NB4 (cell line): ENCODE measurements around the gene GNS.

Source experiments
- DNase-seq: peaks from one replicate; pipeline ENCODE4 v3.0.0; 2010; ENCODE audit warnings: low read depth
- H3K4me3 ChIP-seq: one replicate; pipeline ENCODE4 v1.5.1; 2011; ENCODE audit warnings: mild to moderate bottlenecking, low read depth, low read length, moderate library complexity
- MYC ChIP-seq: IDR thresholded peaks from 2 replicates; pipeline ENCODE4 v1.6.1; 2011; ENCODE audit warnings: low read depth, low read length
- POLR2A ChIP-seq: IDR thresholded peaks from 2 replicates; pipeline ENCODE4 v1.6.1; 2011; ENCODE audit warnings: mild to moderate bottlenecking; ENCODE audit not compliant: insufficient read length; ENCODE audit errors: extremely low read depth
- TF ChIP-seq, protein P1 (sequence below): IDR thresholded peaks from 2 replicates; pipeline ENCODE4 v1.6.1; 2011; ENCODE audit warnings: low read depth, low read length
- TF ChIP-seq, protein P2 (sequence below): IDR thresholded peaks from one replicate; pipeline ENCODE4 v1.5.1; 2012; ENCODE audit warnings: low read depth, low read length

Gene GNS

DNA sequence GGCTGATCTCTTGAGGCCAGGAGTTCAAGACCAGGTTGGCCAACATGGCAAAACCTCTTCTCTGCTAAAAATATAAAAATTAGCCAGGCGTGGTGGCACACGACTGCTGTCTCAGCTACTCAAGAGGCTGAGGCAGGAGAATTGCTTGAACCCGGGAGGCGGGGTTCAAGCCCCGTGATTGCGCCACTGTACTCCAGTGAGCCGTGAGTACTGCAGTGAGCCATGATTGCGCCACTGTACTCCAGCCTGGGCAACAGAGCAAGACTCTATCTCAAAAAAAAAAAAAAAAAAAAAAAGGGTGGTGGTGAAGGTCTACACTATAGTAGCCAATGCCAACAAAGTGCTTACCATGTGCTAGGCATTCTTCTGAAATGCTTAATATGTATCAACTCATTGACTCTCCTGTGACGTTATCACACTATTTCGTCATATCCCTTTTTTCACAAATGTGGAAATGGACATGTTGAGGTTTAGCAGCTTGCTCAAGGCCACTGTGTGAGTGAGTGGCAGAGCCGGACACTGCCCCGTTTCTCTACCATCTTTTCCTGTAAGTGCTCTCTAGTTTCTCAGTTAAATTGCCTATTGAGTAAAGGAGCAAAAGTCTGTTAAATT is 59.6 kb downstream of the GNS start:
- H3K4me3 ChIP-seq, result no peak overlapping the region
- TF ChIP-seq, protein P1, sequence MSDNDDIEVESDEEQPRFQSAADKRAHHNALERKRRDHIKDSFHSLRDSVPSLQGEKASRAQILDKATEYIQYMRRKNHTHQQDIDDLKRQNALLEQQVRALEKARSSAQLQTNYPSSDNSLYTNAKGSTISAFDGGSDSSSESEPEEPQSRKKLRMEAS, result peak; percentile 78
- TF ChIP-seq POLR2A, result no peak
- TF ChIP-seq MYC, result peak; percentile 65; the same call in 1 of the 2 replicates
- peak; percentile 86 for DNase-seq

DNA sequence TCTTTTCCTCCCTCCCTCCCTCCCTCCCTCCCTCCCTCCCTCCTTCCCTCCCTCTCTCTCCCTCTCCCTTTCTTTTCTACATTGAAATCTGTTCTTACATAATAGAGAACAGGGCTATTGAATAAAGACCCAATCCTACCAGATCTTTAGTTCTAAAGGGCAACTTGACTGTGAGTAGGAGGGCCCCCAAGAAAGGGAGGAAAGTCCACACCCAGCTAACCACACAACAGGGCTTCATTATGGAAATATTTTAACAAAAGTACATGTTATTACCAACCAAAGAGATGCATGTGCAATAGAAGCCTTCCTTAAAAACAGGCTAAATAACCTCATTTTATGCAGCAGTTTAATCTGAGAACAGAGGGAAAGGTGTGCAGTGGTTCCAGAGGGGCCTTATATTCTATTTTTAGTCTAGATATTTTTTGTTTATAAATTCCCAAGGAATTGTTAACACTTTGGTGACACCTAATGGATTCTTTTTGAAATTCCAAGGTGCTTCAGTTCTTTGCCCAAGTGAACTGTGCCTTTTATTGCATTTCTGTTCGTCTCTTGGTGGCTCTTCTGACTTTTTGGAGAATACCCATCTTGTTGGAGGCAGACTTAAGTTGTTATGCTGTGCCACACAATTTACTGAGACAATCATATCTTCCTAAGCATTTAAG is 63.0 kb downstream of the GNS start:
- no peak overlapping the region for H3K4me3 ChIP-seq
- TF ChIP-seq MYC (no peak), POLR2A (no peak)
- TF ChIP-seq, protein P2, sequence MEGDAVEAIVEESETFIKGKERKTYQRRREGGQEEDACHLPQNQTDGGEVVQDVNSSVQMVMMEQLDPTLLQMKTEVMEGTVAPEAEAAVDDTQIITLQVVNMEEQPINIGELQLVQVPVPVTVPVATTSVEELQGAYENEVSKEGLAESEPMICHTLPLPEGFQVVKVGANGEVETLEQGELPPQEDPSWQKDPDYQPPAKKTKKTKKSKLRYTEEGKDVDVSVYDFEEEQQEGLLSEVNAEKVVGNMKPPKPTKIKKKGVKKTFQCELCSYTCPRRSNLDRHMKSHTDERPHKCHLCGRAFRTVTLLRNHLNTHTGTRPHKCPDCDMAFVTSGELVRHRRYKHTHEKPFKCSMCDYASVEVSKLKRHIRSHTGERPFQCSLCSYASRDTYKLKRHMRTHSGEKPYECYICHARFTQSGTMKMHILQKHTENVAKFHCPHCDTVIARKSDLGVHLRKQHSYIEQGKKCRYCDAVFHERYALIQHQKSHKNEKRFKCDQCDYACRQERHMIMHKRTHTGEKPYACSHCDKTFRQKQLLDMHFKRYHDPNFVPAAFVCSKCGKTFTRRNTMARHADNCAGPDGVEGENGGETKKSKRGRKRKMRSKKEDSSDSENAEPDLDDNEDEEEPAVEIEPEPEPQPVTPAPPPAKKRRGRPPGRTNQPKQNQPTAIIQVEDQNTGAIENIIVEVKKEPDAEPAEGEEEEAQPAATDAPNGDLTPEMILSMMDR, result no peak
- TF ChIP-seq, protein P1, result no peak
- DNase-seq, result peak; percentile 40

DNA sequence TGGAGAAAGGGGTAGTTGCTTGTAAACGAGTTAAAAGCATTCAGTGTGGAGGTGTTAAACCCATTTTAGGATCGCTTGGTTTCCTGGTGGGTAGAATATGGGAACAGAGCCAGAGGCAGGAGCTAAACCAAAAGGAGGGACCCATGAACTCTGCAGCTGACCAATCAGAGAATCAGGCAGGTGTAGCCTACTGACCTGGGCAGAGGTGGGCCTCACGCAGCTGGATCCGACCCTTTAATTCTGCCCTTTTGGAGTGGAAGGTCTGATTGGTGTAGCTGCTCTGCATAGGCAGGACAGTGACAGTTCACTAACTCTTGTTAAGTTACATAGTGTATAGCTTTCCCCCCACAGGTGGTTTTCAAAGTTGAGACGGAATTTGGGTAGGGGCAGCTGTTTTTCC is 63.7 kb downstream of the GNS start:
- DNase-seq, result no peak
- TF ChIP-seq, protein P2, result no peak
- TF ChIP-seq MYC (no peak), POLR2A (no peak)
- TF ChIP-seq, protein P1, result no peak
- H3K4me3 ChIP-seq, result no peak overlapping the region

DNA sequence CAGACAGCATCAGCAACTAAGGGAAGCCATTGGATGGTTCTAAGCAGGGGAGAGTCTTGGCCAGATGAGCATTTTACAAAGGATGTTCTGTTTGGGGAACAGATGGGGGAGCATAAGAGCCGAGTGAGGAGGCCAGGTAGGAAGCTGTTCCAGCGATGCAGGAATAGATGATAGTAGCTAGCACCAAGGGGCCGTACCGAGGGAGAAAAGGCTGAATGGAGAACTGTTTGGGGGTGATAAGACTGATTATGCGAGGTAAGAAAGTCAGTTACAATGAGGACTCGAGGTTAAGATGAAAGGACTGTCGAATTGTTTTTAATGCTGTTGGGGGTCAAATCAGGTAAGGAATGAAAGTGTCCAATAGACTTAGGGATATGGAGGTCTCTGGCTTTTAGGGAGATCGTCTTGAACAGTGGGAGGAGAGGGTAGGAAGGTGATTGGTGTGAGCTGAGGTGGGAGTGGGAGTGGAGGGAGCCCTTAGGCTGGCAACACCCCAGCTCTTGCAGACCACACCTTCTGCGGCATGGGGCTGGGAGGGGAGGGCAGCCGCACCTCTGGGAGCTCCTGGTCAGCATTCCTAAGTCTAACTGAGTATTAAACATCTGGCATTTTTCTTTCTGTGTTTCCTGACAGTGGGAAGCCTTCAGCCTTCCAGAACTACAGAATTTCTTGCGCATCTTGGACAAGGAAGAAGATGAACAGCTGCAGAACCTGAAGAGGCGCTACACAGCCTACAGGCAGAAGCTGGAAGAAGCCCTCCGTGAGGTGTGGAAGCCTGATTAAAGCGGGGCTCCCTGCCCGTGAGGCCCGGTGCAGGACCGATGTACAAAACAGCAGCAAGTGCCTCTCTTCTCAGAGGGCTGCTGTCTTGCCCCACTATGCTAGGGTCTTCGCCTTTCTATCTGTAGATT is 64.8 kb downstream of the GNS start:
- TF ChIP-seq POLR2A (no peak), MYC (no peak)
- TF ChIP-seq, protein P2, result no peak
- TF ChIP-seq, protein P1, result no peak
- no peak for DNase-seq
- no peak overlapping the region for H3K4me3 ChIP-seq

DNA sequence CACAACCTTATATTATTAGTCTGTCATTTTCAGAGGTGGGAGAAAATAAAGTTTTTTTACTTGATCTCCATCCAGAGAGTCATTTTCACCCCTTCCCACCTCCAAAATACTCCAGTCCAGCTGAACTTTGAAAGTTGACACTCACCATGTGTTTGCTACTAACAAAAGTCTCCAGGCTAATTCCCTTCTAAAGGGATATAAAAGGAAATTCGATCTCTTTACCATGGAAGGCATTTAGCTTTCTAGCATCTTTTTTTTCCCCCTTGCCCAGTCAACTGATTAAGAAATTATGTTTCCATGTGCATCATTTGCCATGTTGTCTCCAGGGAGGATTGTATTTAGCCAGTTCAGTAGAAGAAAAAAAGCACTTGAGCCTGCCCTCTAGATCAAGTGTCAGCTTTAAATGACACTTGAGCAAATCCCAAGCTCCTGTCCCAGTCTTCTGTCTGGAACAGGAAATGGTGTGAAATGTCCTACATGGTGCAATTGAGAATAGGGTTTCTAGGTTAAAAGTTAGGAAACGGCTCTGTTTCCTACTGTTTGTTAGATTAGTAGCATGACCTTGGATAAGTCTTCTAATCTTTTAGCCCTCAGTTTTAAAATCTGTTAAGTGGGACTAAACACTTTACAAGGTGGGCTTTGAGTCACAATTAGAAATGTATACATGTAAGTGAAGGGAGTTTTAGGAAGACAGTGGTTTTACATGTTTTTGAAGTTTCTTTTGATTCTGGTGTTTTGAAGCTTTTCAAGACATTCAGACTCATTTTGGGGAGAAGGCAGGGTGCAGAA is 67.2 kb downstream of the GNS start:
- no peak overlapping the region for H3K4me3 ChIP-seq
- no peak for DNase-seq
- TF ChIP-seq MYC, result no peak
- no peak for TF ChIP-seq POLR2A
- TF ChIP-seq, protein P2, result no peak
